Smooth muscle cell (in vitro differentiated cells): Measurements from ENCODE around the gene IDH3B. TPM values are rescaled to one million over a fixed set of nuclear protein-coding genes. Genes with fewer than 3 reads are reported as not detected.

Experiments used
- DNase-seq: peaks from one replicate; lab custom pipeline; 2025; ENCODE audit not compliant: unreplicated experiment; lab: John Stamatoyannopoulos, UW
- H2AFZ ChIP-seq: fragments of 200-600 bp; sonication (generic); 2 replicates; pipeline ENCODE4 v1.6.0; 2016; ENCODE audit warnings: antibody characterized with exemption, low read depth, mild to moderate bottlenecking
- H3F3A ChIP-seq: fragments of 200-600 bp; sonication (generic); 2 replicates; pipeline ENCODE4 v1.6.0; 2017; ENCODE audit warnings: antibody characterized with exemption, low read depth
- H3K27ac ChIP-seq: fragments of 200-600 bp; sonication (generic); 2 replicates; pipeline ENCODE4 v1.5.1; 2016; ENCODE audit warnings: low read depth, mild to moderate bottlenecking
- H3K27me3 ChIP-seq: fragments of 200-600 bp; sonication (generic); 2 replicates; pipeline ENCODE4 v1.6.1; 2016; ENCODE audit warnings: low read depth, mild to moderate bottlenecking
- H3K36me3 ChIP-seq: fragments of 200-600 bp; sonication (generic); 2 replicates; pipeline ENCODE4 v1.5.1; 2016; ENCODE audit warnings: low read depth
- H3K4me1 ChIP-seq: fragments of 200-600 bp; sonication (generic); 2 replicates; pipeline ENCODE4 v1.5.1; 2016; ENCODE audit warnings: low read depth
- H3K4me2 ChIP-seq: fragments of 200-600 bp; sonication (generic); 2 replicates; pipeline ENCODE4 v1.6.0; 2016; ENCODE audit warnings: mild to moderate bottlenecking
- H3K4me3 ChIP-seq: fragments of 200-600 bp; sonication (generic); 2 replicates; pipeline ENCODE4 v1.5.1; 2016; ENCODE audit warnings: mild to moderate bottlenecking
- H3K79me2 ChIP-seq: fragments of 200-600 bp; sonication (generic); 2 replicates; pipeline ENCODE4 v1.6.0; 2016; ENCODE audit warnings: low read depth, mild to moderate bottlenecking
- H3K9ac ChIP-seq: fragments of 200-600 bp; sonication (generic); 2 replicates; pipeline ENCODE4 v1.6.0; 2016; ENCODE audit warnings: low read depth
- H3K9me3 ChIP-seq: fragments of 200-600 bp; sonication (generic); replicated peaks from 2 replicates; pipeline ENCODE4 v1.5.1; 2016; ENCODE audit warnings: low read depth
- H4K20me1 ChIP-seq: fragments of 200-600 bp; sonication (generic); 2 replicates; pipeline ENCODE4 v1.6.0; 2016; ENCODE audit warnings: low read depth
- WGBS: methylation state at CpG from one replicate; pipeline ENCODE4 v1.1.7; 2016; ENCODE audit warnings: low lambda C conversion rate; 5-methylcytosine and 5-hydroxymethylcytosine counted together
- polyA plus RNA-seq: library from polyadenylated mRNA; unstranded; fragments of >200 nt; fragmentation: Nextera tagmentation; extraction: Ambion mirVana; gene quantifications from 2 replicates; pipeline ENCODE4 v1.2.1, GENCODE V29; 2016
- total RNA-seq: library from RNA; depleted of rRNA; stranded (reverse); fragments of >200 nt; gene quantifications from 2 replicates; pipeline ENCODE4 v1.2.3, GENCODE V29; 2014
- TF ChIP-seq, protein P1 (sequence below): fragments of 200-600 bp; sonication (generic); IDR thresholded peaks from 2 replicates; pipeline ENCODE4 v1.5.1; 2017; ENCODE audit warnings: borderline replicate concordance, mild to moderate bottlenecking, antibody characterized with exemption; ENCODE audit not compliant: insufficient read depth, poor library complexity, severe bottlenecking

The IDH3B gene
- total and polyA plus RNA-seq, 2 experiments from 2014 or later, result 64.2 to 89.6 TPM

DNA sequence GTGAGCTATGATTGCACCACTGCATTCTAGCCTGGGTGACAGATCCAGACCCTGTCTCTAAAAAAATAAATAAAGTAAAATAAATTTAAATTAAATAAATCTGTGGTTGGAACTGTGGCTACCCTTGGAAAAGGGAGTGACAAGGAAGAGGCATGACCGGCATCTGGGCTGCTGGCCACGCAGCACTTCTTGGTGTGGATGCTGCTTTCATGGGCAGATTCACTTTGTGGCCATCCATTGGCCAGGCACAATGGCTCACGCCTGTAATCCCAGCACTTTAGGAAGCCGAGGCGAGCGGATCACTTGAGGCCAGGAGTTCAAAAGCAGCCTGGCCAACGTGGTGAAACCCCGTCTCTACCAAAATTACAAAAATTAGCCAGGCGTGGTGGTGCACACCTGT lies 44.6 kb upstream of the IDH3B start:
- Histone ChIP-seq H2AFZ (no peak overlapping the region), H3K4me2 (no peak overlapping the region), H3K4me1 (peaks cover 14% of the 10 kb centered on the region), H3K36me3 (no peaks in the 10 kb centered on the region), H3K79me2 (no peaks in the 10 kb centered on the region), H3F3A (no peaks in the 10 kb centered on the region), H3K9me3 (no peaks in the 10 kb centered on the region), H3K4me3 (no peak overlapping the region), H3K9ac (no peak overlapping the region), H3K27ac (no peak overlapping the region), H4K20me1 (no peaks in the 10 kb centered on the region), H3K27me3 (no peaks in the 10 kb centered on the region)
- WGBS, result 88% methylated on average over 9 of the region's 9 CpGs
- TF ChIP-seq, protein P1, sequence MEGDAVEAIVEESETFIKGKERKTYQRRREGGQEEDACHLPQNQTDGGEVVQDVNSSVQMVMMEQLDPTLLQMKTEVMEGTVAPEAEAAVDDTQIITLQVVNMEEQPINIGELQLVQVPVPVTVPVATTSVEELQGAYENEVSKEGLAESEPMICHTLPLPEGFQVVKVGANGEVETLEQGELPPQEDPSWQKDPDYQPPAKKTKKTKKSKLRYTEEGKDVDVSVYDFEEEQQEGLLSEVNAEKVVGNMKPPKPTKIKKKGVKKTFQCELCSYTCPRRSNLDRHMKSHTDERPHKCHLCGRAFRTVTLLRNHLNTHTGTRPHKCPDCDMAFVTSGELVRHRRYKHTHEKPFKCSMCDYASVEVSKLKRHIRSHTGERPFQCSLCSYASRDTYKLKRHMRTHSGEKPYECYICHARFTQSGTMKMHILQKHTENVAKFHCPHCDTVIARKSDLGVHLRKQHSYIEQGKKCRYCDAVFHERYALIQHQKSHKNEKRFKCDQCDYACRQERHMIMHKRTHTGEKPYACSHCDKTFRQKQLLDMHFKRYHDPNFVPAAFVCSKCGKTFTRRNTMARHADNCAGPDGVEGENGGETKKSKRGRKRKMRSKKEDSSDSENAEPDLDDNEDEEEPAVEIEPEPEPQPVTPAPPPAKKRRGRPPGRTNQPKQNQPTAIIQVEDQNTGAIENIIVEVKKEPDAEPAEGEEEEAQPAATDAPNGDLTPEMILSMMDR, result no peak
- no peak for DNase-seq

DNA sequence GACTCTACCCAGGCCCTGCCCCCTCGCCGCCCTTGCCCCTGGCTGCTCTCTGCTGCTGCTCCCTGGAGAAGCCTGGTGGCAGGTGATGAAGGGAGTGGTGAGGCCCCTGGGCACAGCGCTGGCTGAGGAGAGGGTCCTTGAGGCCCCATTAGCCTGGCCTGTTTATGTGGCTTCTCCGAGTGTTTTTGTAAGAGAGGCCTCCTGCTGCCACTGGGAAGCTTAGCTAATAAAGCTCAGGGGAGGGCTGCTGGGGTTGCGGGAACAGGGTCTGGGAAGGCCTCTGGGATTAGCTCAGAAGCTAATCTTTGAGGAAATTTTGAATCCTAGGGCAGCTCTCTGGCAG lies 44.0 kb upstream of the IDH3B start:
- H3K27ac ChIP-seq, result no peak overlapping the region
- H3K4me1 ChIP-seq, result peaks cover 14% of the 10 kb centered on the region
- 50% methylated on average over 5 of the region's 5 CpGs for WGBS
- H3K36me3 ChIP-seq, result no peaks in the 10 kb centered on the region
- H3K9ac ChIP-seq, result no peak overlapping the region
- no peaks in the 10 kb centered on the region for H4K20me1 ChIP-seq
- TF ChIP-seq, protein P1, result no peak
- H3K79me2 ChIP-seq, result no peaks in the 10 kb centered on the region
- H3K27me3 ChIP-seq, result no peaks in the 10 kb centered on the region
- no peak overlapping the region for H2AFZ ChIP-seq
- DNase-seq, result no peak
- no peaks in the 10 kb centered on the region for H3K9me3 ChIP-seq
- no peaks in the 10 kb centered on the region for H3F3A ChIP-seq
- no peak overlapping the region for H3K4me3 ChIP-seq
- no peak overlapping the region for H3K4me2 ChIP-seq

DNA sequence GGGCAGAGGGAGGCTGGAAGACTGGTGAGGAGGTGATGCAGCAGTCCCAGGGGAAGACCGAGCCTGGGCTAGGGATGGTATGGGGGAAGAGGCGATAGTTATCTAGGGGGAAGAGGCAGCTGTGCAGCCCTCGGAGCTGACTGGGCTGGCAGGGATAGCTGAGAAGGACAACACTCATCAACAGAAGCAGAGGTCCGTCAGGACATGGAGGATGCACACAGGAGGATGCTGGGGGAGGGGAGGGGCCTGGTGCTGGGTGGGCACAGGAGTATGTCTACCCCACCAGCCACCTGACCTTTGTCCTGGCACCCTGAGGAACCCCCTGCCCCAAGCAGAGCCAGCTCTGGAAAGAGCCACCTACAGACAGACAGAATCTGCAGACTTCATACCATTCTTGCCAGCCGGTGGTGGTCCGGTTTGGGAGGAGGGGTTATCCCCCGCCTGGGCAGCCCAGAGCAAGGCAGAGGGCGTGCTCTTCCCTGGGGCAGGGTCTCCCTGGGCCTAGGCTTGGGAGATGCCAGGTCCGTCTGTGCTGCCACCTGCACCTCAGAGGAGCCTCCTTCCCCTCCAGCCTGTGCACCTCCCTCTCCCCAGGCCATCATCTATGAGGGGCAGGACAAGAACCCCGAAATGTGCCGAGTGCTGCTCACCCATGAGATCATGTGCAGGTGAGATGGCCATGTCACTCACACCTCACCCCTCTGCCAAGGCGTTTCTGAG lies 43.5 kb upstream of the IDH3B start:
- DNase-seq, result no peak
- H3K27ac ChIP-seq, result no peak overlapping the region
- no peak overlapping the region for H3K9ac ChIP-seq
- TF ChIP-seq, protein P1, result no peak
- no peaks in the 10 kb centered on the region for H3K36me3 ChIP-seq
- H3K4me1 ChIP-seq, result peaks cover 14% of the 10 kb centered on the region
- no peaks in the 10 kb centered on the region for H3F3A ChIP-seq
- no peaks in the 10 kb centered on the region for H3K79me2 ChIP-seq
- H3K4me2 ChIP-seq, result no peak overlapping the region
- H4K20me1 ChIP-seq, result no peaks in the 10 kb centered on the region
- 79% methylated on average over 12 of the region's 12 CpGs for WGBS
- no peaks in the 10 kb centered on the region for H3K27me3 ChIP-seq
- no peaks in the 10 kb centered on the region for H3K9me3 ChIP-seq
- no peak overlapping the region for H2AFZ ChIP-seq
- H3K4me3 ChIP-seq, result no peak overlapping the region
